ENCODE measurements around the gene OR7C2.

Gene OR7C2

GRCh38 chr19:14943601-14944000 lies 2.3 kb downstream of the OR7C2 start:
- CTCF ChIA-PET: interaction anchor here (1.3 kb wide), 1 partner anchor 22 kb away, joined by 3 read pairs; no protein-coding TSS in a partner anchor
- POLR2A ChIA-PET: no interaction called here

More at GRCh38 chr19:14943601-14944000, 2.3 kb downstream of the OR7C2 start:
- H3K27ac ChIP-seq (ENCODE audit: extremely low read depth, low read depth, low read length): no peak overlapping the region
- H3K4me1 ChIP-seq (ENCODE audit: control insufficient read depth, insufficient read depth, low read length): no peaks in the 10 kb centered on the region
- no peak overlapping the region for H3K4me3 ChIP-seq (ENCODE audit: low read depth, low read length)
- H3K36me3 ChIP-seq (ENCODE audit: control insufficient read depth in 2 of 2, insufficient read depth in 1 of 2, low read length in 2 of 2): no peaks in the 10 kb centered on the region
- no peaks in the 10 kb centered on the region for H3K9me3 ChIP-seq (ENCODE audit: control insufficient read depth, insufficient read depth, low read depth, low read length)
- no peak for TF ChIP-seq ZNF585B (tag by site-specific recombination; IDR thresholded peaks at IDR 0.05)
- TF ChIP-seq ZNF561 (tag by site-specific recombination; IDR thresholded peaks at IDR 0.05; ENCODE audit: borderline replicate concordance): no peak
- no peak for TF ChIP-seq ZBTB10 (tag by site-specific recombination; IDR thresholded peaks at IDR 0.05)
- TF ChIP-seq ZNF391 (tag by site-specific recombination; IDR thresholded peaks at IDR 0.05; ENCODE audit: borderline replicate concordance, low read depth): no peak
- no peak for TF ChIP-seq ZNF639 (tag by site-specific recombination; IDR thresholded peaks at IDR 0.05)
- TF ChIP-seq ZNF423 (tag by site-specific recombination; IDR thresholded peaks at IDR 0.05): no peak
- TF ChIP-seq ZNF488 (tag by site-specific recombination; IDR thresholded peaks at IDR 0.05): no peak
- no peak for TF ChIP-seq ZNF366 (tag by site-specific recombination; conservative IDR thresholded peaks at IDR 0.05)
- TF ChIP-seq ZNF513 (tag by site-specific recombination; IDR thresholded peaks at IDR 0.05): no peak
- no peak for TF ChIP-seq BCL6B (tag by site-specific recombination; IDR thresholded peaks at IDR 0.05)
- no peak for TF ChIP-seq HIC1 (tag by site-specific recombination; IDR thresholded peaks at IDR 0.05)
